Testis (tissue), 3 donors: Measurements from ENCODE around the gene MACROD1. TPM values are rescaled to one million over a fixed set of nuclear protein-coding genes. Genes with fewer than 3 reads are reported as not detected.

Experiments used
- DNase-seq: peaks from one replicate; pipeline ENCODE4 v3.0.0-alpha.2; 2019
- H3K27ac ChIP-seq, 2 donors: fragments of 200-600 bp; sonication (generic); one replicate each; pipeline ENCODE4 v1.5.1; 2019
- H3K27me3 ChIP-seq: fragments of 200-600 bp; sonication (generic); one replicate; pipeline ENCODE4 v1.5.1; 2019
- H3K36me3 ChIP-seq: fragments of 200-600 bp; sonication (generic); one replicate; pipeline ENCODE4 v1.5.1; 2017; ENCODE audit warnings: low read depth; ENCODE audit errors: missing control alignments
- H3K4me1 ChIP-seq: fragments of 200-600 bp; sonication (generic); one replicate; pipeline ENCODE4 v1.5.1; 2019
- H3K4me3 ChIP-seq, 2 donors: fragments of 200-600 bp; sonication (generic); one replicate each; pipeline ENCODE4 v1.5.1; 2017 to 2019
- H3K9me3 ChIP-seq: fragments of 200-600 bp; sonication (generic); one replicate; pipeline ENCODE4 v1.5.1; 2017
- CTCF ChIP-seq, 3 experiments: fragments of 450-650 bp in 2 of 3; fragments of 200-600 bp in 1 of 3; sonication (generic) in 1 of 3; IDR thresholded peaks; one replicate each; pipeline ENCODE4 v1.5.1; 2016 to 2019; ENCODE audit warnings: antibody characterized with exemption in 3 of 3, mild to moderate bottlenecking in 2 of 3, moderate library complexity in 1 of 3
- POLR2A ChIP-seq: fragments of 450-650 bp; IDR thresholded peaks from one replicate; pipeline ENCODE4 v1.6.1; 2017; ENCODE audit warnings: antibody characterized with exemption, mild to moderate bottlenecking, moderate library complexity
- WGBS, 2 donors: methylation state at CpG; one replicate each; pipeline ENCODE4 v1.1.5; 2018; 5-methylcytosine and 5-hydroxymethylcytosine counted together
- intact Hi-C: fragments of 100-400 bp; cut with DNase I; formaldehyde crosslinking; loops from one replicate; pipeline ENCODE4 v1.15.1; 2023; ENCODE audit warnings: low total_unique reads
- polyA plus RNA-seq: library from polyadenylated mRNA; stranded (reverse); fragments of 350-450 nt; fragmentation: Illumina TruSeq; extraction: RNeasy Lipid Tissue Mini Kit (QIAGEN cat#74804); gene quantifications from one replicate; pipeline ENCODE4 v1.2.3, GENCODE V29; 2014; ENCODE audit warnings: low read depth, low replicate concordance; ENCODE audit not compliant: insufficient read depth
- total RNA-seq, 2 donors: library from RNA; depleted of rRNA; stranded (reverse); fragments of >200 nt; gene quantifications; one replicate each; pipeline ENCODE4 v1.2.3, GENCODE V29; 2016

MACROD1 gene
- total and polyA plus RNA-seq, 3 donors from 2014 or later: 13.3 to 15.3 (median 14.1) TPM

DNA sequence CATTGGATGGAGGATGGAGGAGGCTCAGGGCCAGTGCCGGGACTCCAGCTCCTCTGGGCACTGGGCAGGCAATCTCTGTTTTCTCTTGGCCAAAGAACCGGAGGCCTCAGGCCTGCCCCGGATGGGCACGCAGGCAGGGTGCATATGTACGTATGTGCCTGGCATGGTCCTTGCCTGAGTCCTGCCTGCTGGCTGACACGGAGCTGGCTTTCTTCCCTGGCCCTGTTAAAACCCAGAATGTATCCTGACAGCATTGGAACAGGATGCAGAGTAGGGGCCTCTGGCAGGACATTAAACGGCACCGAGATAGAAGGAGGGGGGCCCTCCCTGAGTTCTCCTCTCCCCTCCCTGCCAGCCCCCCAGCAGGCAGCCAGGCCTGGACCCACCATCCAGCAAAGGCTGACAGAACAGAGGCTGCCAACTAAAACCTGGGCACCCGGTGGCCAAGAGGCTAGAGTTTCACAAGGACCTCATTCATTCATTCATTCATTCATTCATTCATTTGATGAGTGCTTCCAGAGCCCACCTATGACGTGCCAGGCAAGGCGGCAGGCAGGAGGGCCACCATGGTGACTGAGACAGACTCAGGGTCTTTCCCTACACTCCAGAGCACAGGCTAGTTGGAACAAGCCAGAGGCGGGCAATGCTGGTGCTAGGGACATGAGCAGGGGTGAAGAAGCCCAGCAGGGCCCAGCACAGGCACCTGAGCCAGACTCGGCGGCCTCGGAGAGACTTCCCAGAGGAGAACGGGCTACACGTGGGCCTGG lies 101.4 kb downstream of the MACROD1 start:
- Histone ChIP-seq H3K4me3 (no peak overlapping the region), H3K27ac (no peak overlapping the region), H3K4me1 (no peaks in the 10 kb centered on the region), H3K36me3 (no peaks in the 10 kb centered on the region), H3K27me3 (no peaks in the 10 kb centered on the region), H3K9me3 (no peaks in the 10 kb centered on the region)
- TF ChIP-seq CTCF (IDR thresholded peaks at IDR 0.05): no peak
- no peak for TF ChIP-seq POLR2A
- DNase-seq: no peak
- intact Hi-C loops: no loop called here
- WGBS, 2 donors: 90 to 92% methylated on average over 8 to 17 of the region's 17 CpGs

- TF ChIP-seq POLR2A: no peak
- no peak for TF ChIP-seq CTCF (IDR thresholded peaks at IDR 0.05)
- H3K36me3 ChIP-seq: no peaks in the 10 kb centered on the region
- intact Hi-C loops: no loop called here
- no peak overlapping the region for H3K4me3 ChIP-seq
- 81 to 87% methylated on average over 13 of the region's 13 CpGs for WGBS, 2 donors
- H3K27me3 ChIP-seq: no peaks in the 10 kb centered on the region
- H3K9me3 ChIP-seq: no peaks in the 10 kb centered on the region
- DNase-seq: no peak
- H3K27ac ChIP-seq: no peak overlapping the region
- H3K4me1 ChIP-seq: no peaks in the 10 kb centered on the region
Observed at GRCh38 chr11:64063777-64064176, 102.1 kb downstream of the MACROD1 start.

DNA sequence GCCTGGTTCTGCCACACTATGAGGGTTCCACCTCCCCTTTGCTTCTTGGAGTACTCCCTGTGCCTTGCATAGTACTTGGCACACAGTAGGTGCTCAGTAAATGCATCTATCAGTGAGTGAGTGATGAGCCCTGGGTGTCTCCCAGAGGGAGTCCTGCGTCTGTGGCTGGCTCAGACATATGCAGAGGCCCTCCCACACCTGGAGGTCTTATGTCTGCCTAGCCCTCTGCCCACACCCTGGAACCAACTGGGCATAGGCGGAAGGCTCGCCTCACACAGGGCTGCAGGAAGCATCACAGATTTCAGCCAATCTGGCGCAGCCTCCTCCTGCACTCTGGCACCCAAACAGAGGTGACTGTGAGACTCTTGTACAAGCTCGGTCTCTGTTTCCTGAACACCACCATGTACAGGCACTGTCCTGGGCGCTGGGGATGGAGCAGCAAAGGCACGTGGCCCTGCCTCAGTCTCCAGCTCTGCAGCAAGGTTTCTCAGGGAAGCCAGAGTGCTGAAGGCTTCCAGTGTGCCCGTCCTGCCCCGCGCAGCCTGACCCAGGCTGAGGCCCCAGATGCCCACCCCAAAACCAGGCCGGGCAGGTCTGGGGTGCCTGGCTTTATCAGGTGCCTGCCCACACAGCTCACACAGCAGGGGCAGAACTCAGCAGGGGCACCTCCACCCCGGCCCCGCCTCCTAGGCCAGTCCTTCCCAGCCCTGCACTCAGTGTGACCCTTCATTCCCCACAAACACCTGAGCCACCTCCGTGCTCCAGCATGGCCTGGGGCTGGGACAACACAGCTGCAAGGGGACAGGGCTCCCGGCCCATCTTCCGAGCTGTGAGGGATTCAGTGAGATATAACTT lies 103.5 kb downstream of the MACROD1 start:
- no peaks in the 10 kb centered on the region for H3K36me3 ChIP-seq
- no peak overlapping the region for H3K27ac ChIP-seq
- intact Hi-C loops: no loop called here
- DNase-seq: no peak
- no peaks in the 10 kb centered on the region for H3K9me3 ChIP-seq
- no peaks in the 10 kb centered on the region for H3K4me1 ChIP-seq
- H3K27me3 ChIP-seq: no peaks in the 10 kb centered on the region
- 89 to 93% methylated on average over 7 to 16 of the region's 16 CpGs for WGBS, 2 donors
- TF ChIP-seq CTCF (IDR thresholded peaks at IDR 0.05): no peak
- no peak for TF ChIP-seq POLR2A
- no peak overlapping the region for H3K4me3 ChIP-seq

- H3K9me3 ChIP-seq: no peaks in the 10 kb centered on the region
- intact Hi-C loops: no loop called here
- WGBS, 2 donors: 3 to 9% methylated on average over 20 to 38 of the region's 42 CpGs
- peak overlapping the region; percentile 14 to 44 for H3K4me3 ChIP-seq
- no peak overlapping the region for H3K27ac ChIP-seq
- H3K36me3 ChIP-seq: no peaks in the 10 kb centered on the region
- no peaks in the 10 kb centered on the region for H3K4me1 ChIP-seq
- peak; percentile 69 for DNase-seq
- no peak for TF ChIP-seq CTCF (IDR thresholded peaks at IDR 0.05)
- TF ChIP-seq POLR2A: no peak
- no peaks in the 10 kb centered on the region for H3K27me3 ChIP-seq
Observed at GRCh38 chr11:64060861-64061444, 105.0 kb downstream of the MACROD1 start.
